SK-N-SH (cell line): ENCODE measurements around the gene NTM. TPM values are rescaled to one million over a fixed set of nuclear protein-coding genes. Genes with fewer than 3 reads are reported as not detected.

ENCODE experiments used
- CTCF ChIA-PET: fragments of 300-600, 350-600 bp; formaldehyde crosslinking; extraction: SDS; loops from one replicate; lab custom pipeline; 2021; lab: Yijun Ruan, JAX
- POLR2A ChIA-PET: fragments of 350-600 bp; sonication (Branson Sonifier 250); formaldehyde crosslinking; extraction: SDS; loops from one replicate; lab custom pipeline; 2020; ENCODE audit warnings: antibody characterized with exemption, inconsistent platforms; lab: Yijun Ruan, JAX
- DNase-seq: peaks from one replicate; pipeline ENCODE4 v3.0.0; 2012
- H2AFZ ChIP-seq: fragments of 200-600 bp; sonication (generic); 2 replicates; pipeline ENCODE4 v1.8.1; 2016; ENCODE audit warnings: antibody characterized with exemption, mild to moderate bottlenecking, low read depth
- H3F3A ChIP-seq: fragments of 200-600 bp; sonication (generic); replicated peaks from 2 replicates; pipeline ENCODE3; 2016; ENCODE audit warnings: antibody characterized with exemption, mild to moderate bottlenecking; ENCODE audit not compliant: insufficient read depth
- H3K27ac ChIP-seq, 2 experiments: fragments of 200-500 bp in 1 of 2; fragments of 200-600 bp in 1 of 2; sonication (Bioruptor generic) in 1 of 2; sonication (generic), shearing (Covaris generic) in 1 of 2; 2 replicates each; pipeline versions ENCODE4 v1.5.1 to v1.6.1; 2014 to 2016; ENCODE audit warnings: low read depth in 2 of 2, inconsistent platforms in 1 of 2, low read length in 1 of 2, mild to moderate bottlenecking in 1 of 2, mixed read lengths in 1 of 2
- H3K27me3 ChIP-seq: fragments of 200-600 bp; sonication (generic), shearing (Covaris generic); 2 replicates; pipeline ENCODE4 v1.6.1; 2016; ENCODE audit warnings: mixed run types; ENCODE audit not compliant: insufficient read depth
- H3K36me3 ChIP-seq, 2 experiments: fragments of 200-500 bp in 1 of 2; fragments of 200-600 bp in 1 of 2; sonication (Bioruptor generic) in 1 of 2; sonication (generic) in 1 of 2; replicated peaks in 1 of 2; 2 replicates each; pipeline versions ENCODE3 to v1.5.1; 2014 to 2016; ENCODE audit warnings: low read length in 1 of 2, mild to moderate bottlenecking in 1 of 2; ENCODE audit not compliant: insufficient read depth in 2 of 2, control insufficient read depth in 1 of 2
- H3K4me1 ChIP-seq, 2 experiments: fragments of 200-500 bp in 1 of 2; fragments of 200-600 bp in 1 of 2; sonication (Bioruptor generic) in 1 of 2; sonication (generic), shearing (Covaris generic) in 1 of 2; 2 replicates each; pipeline versions ENCODE4 v1.5.1 to v1.6.1; 2014 to 2016; ENCODE audit warnings: low read depth in 1 of 2, low read length in 1 of 2, mixed run types in 1 of 2; ENCODE audit not compliant: insufficient read depth in 2 of 2, control insufficient read depth in 1 of 2
- H3K4me2 ChIP-seq: fragments of 200-600 bp; sonication (generic), shearing (Covaris generic); 2 replicates; pipeline ENCODE4 v1.6.1; 2017; ENCODE audit warnings: mixed run types
- H3K4me3 ChIP-seq, 2 experiments: fragments of 200-500 bp in 1 of 2; fragments of 200-600 bp in 1 of 2; sonication (Bioruptor generic) in 1 of 2; sonication (generic), shearing (Covaris generic) in 1 of 2; 2 replicates each; pipeline versions ENCODE4 v1.5.1 to v1.8.1; 2014 to 2016; ENCODE audit warnings: low read depth in 2 of 2, inconsistent platforms in 1 of 2, low read length in 1 of 2, mild to moderate bottlenecking in 1 of 2, mixed read lengths in 1 of 2, moderate library complexity in 1 of 2
- H3K79me2 ChIP-seq: fragments of 200-600 bp; sonication (generic); 2 replicates; pipeline ENCODE4 v1.8.1; 2017; ENCODE audit warnings: mild to moderate bottlenecking; ENCODE audit not compliant: insufficient read depth
- H3K9ac ChIP-seq: fragments of 200-600 bp; sonication (generic); 2 replicates; pipeline ENCODE4 v1.6.1; 2017; ENCODE audit warnings: mixed run types
- H3K9me2 ChIP-seq: fragments of 200-600 bp; sonication (generic); 2 replicates; pipeline ENCODE4 v1.6.1; 2017; ENCODE audit warnings: mixed run types
- H3K9me3 ChIP-seq: fragments of 200-600 bp; sonication (generic); 2 replicates; pipeline ENCODE4 v1.6.1; 2017; ENCODE audit warnings: mixed run types, mild to moderate bottlenecking, moderate library complexity
- H4K20me1 ChIP-seq: fragments of 200-600 bp; sonication (generic); 2 replicates; pipeline ENCODE4 v1.6.1; 2017; ENCODE audit warnings: mild to moderate bottlenecking, mixed run types; ENCODE audit not compliant: insufficient read depth
- ELF1 ChIP-seq: IDR thresholded peaks from 2 replicates; pipeline ENCODE4 v1.4.0; 2012
- EP300 ChIP-seq, 2 experiments: IDR thresholded peaks; 2 replicates each; pipeline versions ENCODE4 v1.4.0 to v1.6.1; 2012; ENCODE audit warnings: borderline replicate concordance in 1 of 2, low read depth in 1 of 2, low read length in 1 of 2
- EZH2phosphoT487 ChIP-seq: fragments of 200-600 bp; sonication (generic); IDR thresholded peaks from 2 replicates; pipeline ENCODE4 v1.6.1; 2017; ENCODE audit warnings: low read depth, mixed run types, mild to moderate bottlenecking, antibody characterized with exemption, moderate library complexity, borderline replicate concordance
- FOSL2 ChIP-seq: IDR thresholded peaks from 2 replicates; pipeline ENCODE4 v1.4.0; 2012; ENCODE audit warnings: low read depth, mild to moderate bottlenecking, moderate library complexity, borderline replicate concordance
- GABPA ChIP-seq: IDR thresholded peaks from 2 replicates; pipeline ENCODE4 v1.4.0; 2012; ENCODE audit warnings: low read depth, mild to moderate bottlenecking
- JUND ChIP-seq: IDR thresholded peaks from 2 replicates; pipeline ENCODE4 v1.4.0; 2012
- MAX ChIP-seq: IDR thresholded peaks from 2 replicates; pipeline ENCODE4 v1.4.0; 2012; ENCODE audit warnings: low read depth
- NRF1 ChIP-seq: IDR thresholded peaks from 2 replicates; pipeline ENCODE4 v1.6.1; 2012; ENCODE audit warnings: low read depth, mild to moderate bottlenecking, low read length
- RAD21 ChIP-seq: IDR thresholded peaks from 2 replicates; pipeline ENCODE4 v1.6.1; 2012; ENCODE audit warnings: mild to moderate bottlenecking, low read length
- RCOR1 ChIP-seq: fragments of 150-350 bp; IDR thresholded peaks from 2 replicates; pipeline ENCODE4 v1.6.1; 2017; ENCODE audit warnings: antibody characterized with exemption, low read length
- REST ChIP-seq: IDR thresholded peaks from 2 replicates; pipeline ENCODE4 v1.6.1; 2012; ENCODE audit warnings: mild to moderate bottlenecking, low read depth, low read length, moderate library complexity
- RXRA ChIP-seq: IDR thresholded peaks from 2 replicates; pipeline ENCODE4 v1.4.0; 2012; ENCODE audit warnings: low read depth, mild to moderate bottlenecking, borderline replicate concordance
- SIN3A ChIP-seq: IDR thresholded peaks from 2 replicates; pipeline ENCODE4 v1.6.1; 2012; ENCODE audit warnings: low read depth, mild to moderate bottlenecking, low read length, moderate library complexity, borderline replicate concordance
- SMC3 ChIP-seq: IDR thresholded peaks from 2 replicates; pipeline ENCODE4 v1.6.1; 2012; ENCODE audit warnings: low read depth, low read length, improper control_type of control experiment
- TCF12 ChIP-seq: IDR thresholded peaks from 2 replicates; pipeline ENCODE4 v1.4.0; 2012
- USF2 ChIP-seq: fragments of 150-350 bp; IDR thresholded peaks from 2 replicates; pipeline ENCODE4 v1.6.1; 2017; ENCODE audit warnings: antibody characterized with exemption, low read length, low read depth, borderline replicate concordance
- YY1 ChIP-seq: IDR thresholded peaks from 2 replicates; pipeline ENCODE4 v1.4.0; 2012; ENCODE audit warnings: low read depth, mild to moderate bottlenecking
- WGBS: methylation state at CpG from one replicate; pipeline ENCODE4 v1.1.6; 2017; ENCODE audit warnings: low lambda C conversion rate; 5-methylcytosine and 5-hydroxymethylcytosine counted together
- polyA plus RNA-seq, 3 experiments: library from polyadenylated mRNA; depleted of rRNA; stranded (reverse); fragments of >200 nt; gene quantifications; 2 replicates each; pipeline ENCODE4 v1.2.3, GENCODE V29; 2012
- TF ChIP-seq, protein P1 (sequence below): fragments of 200-600 bp; sonication (generic); IDR thresholded peaks from 2 replicates; pipeline ENCODE4 v1.6.1; 2017; ENCODE audit warnings: antibody characterized with exemption, mild to moderate bottlenecking, moderate library complexity

The NTM gene
- polyA plus RNA-seq, 1 of the 3 experiments (the other 2 are of a cell fraction), result 20.0 TPM

DNA sequence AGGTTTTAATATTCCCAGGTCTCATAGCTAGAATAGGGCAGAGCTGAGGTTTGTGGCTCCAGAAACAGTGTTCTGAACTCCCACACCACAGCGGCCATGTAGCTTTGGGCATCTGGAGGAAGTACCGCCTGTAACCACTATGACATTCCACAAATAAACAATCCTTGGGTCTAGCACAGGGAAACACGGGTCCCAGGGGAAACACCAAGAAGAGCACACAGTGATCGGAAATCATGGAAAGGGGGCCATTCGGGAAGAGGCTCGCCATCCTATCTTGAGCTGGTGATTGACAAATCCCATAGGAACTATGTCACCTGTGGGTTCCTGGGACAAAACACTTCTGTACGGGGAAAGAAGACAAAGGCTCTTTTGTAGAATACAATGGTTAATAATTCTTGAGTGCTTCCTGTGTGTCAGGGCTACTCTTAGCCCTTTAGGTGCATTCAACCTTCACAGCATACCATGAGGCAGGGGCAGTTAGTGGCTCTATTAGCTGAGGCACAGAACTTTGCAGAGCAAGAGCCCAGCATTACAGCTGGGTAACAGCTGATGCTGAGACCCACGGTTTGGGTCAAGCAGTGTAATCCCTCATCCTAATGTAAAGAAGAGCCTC is 514.2 kb downstream of the NTM start:
- peaks cover 12% of the 10 kb centered on the region for H3F3A ChIP-seq
- H3K9ac ChIP-seq, result no peak overlapping the region
- CTCF ChIA-PET, result interaction anchor here (1.0 to 2.2 kb wide), 4 partner anchors 14 to 230 kb away, joined by 3 to 9 read pairs (median 5); no protein-coding TSS in a partner anchor
- H4K20me1 ChIP-seq, result no peaks in the 10 kb centered on the region
- POLR2A ChIA-PET, result no interaction called here
- 91% methylated on average over 8 of the region's 8 CpGs for WGBS
- H3K4me2 ChIP-seq, result no peak overlapping the region
- no peak overlapping the region for H2AFZ ChIP-seq
- peaks cover 4 to 23% of the 10 kb centered on the region in 2 experiments; a peak in 3 of 4 replicates for H3K4me1 ChIP-seq
- DNase-seq, result no peak
- H3K36me3 ChIP-seq, result no peaks in the 10 kb centered on the region
- no peak overlapping the region for H3K27ac ChIP-seq
- H3K9me2 ChIP-seq, result no peaks in the 10 kb centered on the region
- H3K79me2 ChIP-seq, result no peaks in the 10 kb centered on the region
- TF ChIP-seq EZH2phosphoT487 (no peak), SMC3 (no peak), MAX (no peak), JUND (no peak), USF2 (no peak), REST (no peak), RCOR1 (no peak), RAD21 (no peak), NRF1 (no peak), SIN3A (no peak), FOSL2 (no peak), ELF1 (no peak), EP300 (IDR thresholded peaks at IDR 0.05; ENCODE audit: borderline replicate concordance in 1 of 2, low read depth in 1 of 2, low read length in 1 of 2) (no peak), YY1 (no peak), GABPA (no peak), TCF12 (no peak), RXRA (no peak)
- TF ChIP-seq, protein P1, sequence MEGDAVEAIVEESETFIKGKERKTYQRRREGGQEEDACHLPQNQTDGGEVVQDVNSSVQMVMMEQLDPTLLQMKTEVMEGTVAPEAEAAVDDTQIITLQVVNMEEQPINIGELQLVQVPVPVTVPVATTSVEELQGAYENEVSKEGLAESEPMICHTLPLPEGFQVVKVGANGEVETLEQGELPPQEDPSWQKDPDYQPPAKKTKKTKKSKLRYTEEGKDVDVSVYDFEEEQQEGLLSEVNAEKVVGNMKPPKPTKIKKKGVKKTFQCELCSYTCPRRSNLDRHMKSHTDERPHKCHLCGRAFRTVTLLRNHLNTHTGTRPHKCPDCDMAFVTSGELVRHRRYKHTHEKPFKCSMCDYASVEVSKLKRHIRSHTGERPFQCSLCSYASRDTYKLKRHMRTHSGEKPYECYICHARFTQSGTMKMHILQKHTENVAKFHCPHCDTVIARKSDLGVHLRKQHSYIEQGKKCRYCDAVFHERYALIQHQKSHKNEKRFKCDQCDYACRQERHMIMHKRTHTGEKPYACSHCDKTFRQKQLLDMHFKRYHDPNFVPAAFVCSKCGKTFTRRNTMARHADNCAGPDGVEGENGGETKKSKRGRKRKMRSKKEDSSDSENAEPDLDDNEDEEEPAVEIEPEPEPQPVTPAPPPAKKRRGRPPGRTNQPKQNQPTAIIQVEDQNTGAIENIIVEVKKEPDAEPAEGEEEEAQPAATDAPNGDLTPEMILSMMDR, result no peak
- H3K27me3 ChIP-seq, result no peaks in the 10 kb centered on the region
- no peaks in the 10 kb centered on the region for H3K9me3 ChIP-seq
- no peak overlapping the region for H3K4me3 ChIP-seq
